DND-41 (cell line): ENCODE results near the gene MICAL2.

Source experiments
- CTCF ChIP-seq: IDR thresholded peaks from 2 replicates; pipeline ENCODE4 v1.5.1; 2012; ENCODE audit warnings: borderline replicate concordance, low read length, moderate library complexity, mild to moderate bottlenecking; ENCODE audit not compliant: poor library complexity, severe bottlenecking; ENCODE audit errors: extremely low read depth
- EZH2 ChIP-seq: IDR thresholded peaks from 3 replicates; pipeline ENCODE4 v1.6.1; 2012; ENCODE audit warnings: borderline replicate concordance, low read depth, mild to moderate bottlenecking, moderate library complexity, low read length, inconsistent platforms; ENCODE audit not compliant: severe bottlenecking

GRCh38 chr11:12238420-12238819 lies 128.0 kb downstream of the MICAL2 start:
- TF ChIP-seq CTCF = no peak
- no peak for TF ChIP-seq EZH2
